Esophagus mucosa (tissue), 1 donor: Measurements from ENCODE around the gene GNPNAT1. TPM values are rescaled to one million over a fixed set of nuclear protein-coding genes. Genes with fewer than 3 reads are reported as not detected.
"Not testable (repeated sequence)": the region's sequence is repeated elsewhere in the genome, so short reads cannot be mapped to it uniquely, and the experiment has no call there.

Experiments
- ATAC-seq: fragments of 200-7000 bp; cut with Tn5 transposase; one replicate; pipeline ENCODE4 v1.9.1; 2020
- total RNA-seq: library from RNA; stranded (reverse); gene quantifications from one replicate; pipeline ENCODE4 v1.2.4, GENCODE V29; 2023
- donor health status: DM: yes; HTN: yes; CAD: no.

Gene GNPNAT1
- total RNA-seq, 1 donor from 2014 or later: 18.2 TPM

DNA sequence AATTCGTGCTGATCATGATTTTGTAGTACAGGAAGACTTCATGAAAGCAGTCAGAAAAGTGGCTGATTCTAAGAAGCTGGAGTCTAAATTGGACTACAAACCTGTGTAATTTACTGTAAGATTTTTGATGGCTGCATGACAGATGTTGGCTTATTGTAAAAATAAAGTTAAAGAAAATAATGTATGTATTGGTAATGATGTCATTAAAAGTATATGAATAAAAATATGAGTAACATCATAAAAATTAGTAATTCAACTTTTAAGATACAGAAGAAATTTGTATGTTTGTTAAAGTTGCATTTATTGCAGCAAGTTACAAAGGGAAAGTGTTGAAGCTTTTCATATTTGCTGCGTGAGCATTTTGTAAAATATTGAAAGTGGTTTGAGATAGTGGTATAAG is 63.9 kb downstream of the GNPNAT1 start:
- ATAC-seq: not testable (repeated sequence)

Other genes starting within 250 kb of the GNPNAT1 start
- 3.5 TPM for gene TXNDC16, start 239.1 kb downstream of the GNPNAT1 start, total RNA-seq
- 0.16 TPM for gene GPR137C, start 238.8 kb downstream of the GNPNAT1 start, total RNA-seq
- gene ERO1A, start 96.0 kb downstream of the GNPNAT1 start, total RNA-seq: 271 TPM
- 66.8 TPM for gene PSMC6, start 84.4 kb downstream of the GNPNAT1 start, total RNA-seq
- gene STYX, start 61.4 kb downstream of the GNPNAT1 start, total RNA-seq: 13.7 TPM
- 4.1 TPM for gene FERMT2, start 159.4 kb upstream of the GNPNAT1 start, total RNA-seq